Tibial nerve (tissue), 4 donors: ENCODE results near the gene RIPPLY3. TPM values are rescaled to one million over a fixed set of nuclear protein-coding genes. Genes with fewer than 3 reads are reported as not detected.

ENCODE experiments used
- DNase-seq, 2 donors: peaks; one replicate each; pipeline ENCODE4 v3.0.0-alpha.2; 2019; ENCODE audit warnings: low spot score in 2 of 2
- H3K27ac ChIP-seq, 4 donors: fragments of 200-600 bp; sonication (generic) in 3 of 4; one replicate each; pipeline ENCODE4 v1.5.1; 2017 to 2019; ENCODE audit warnings: mild to moderate bottlenecking in 1 of 4
- H3K27me3 ChIP-seq, 2 donors: fragments of 200-600 bp; sonication (generic) in 1 of 2; one replicate each; pipeline versions ENCODE4 v1.5.1 to v1.6.0; 2017 to 2019
- H3K36me3 ChIP-seq, 3 donors: fragments of 200-600 bp; sonication (generic); one replicate each; pipeline ENCODE4 v1.5.1; 2018 to 2019
- H3K4me1 ChIP-seq, 4 donors: fragments of 200-600 bp; sonication (generic) in 3 of 4; one replicate each; pipeline ENCODE4 v1.5.1; 2017 to 2019
- H3K4me3 ChIP-seq, 4 donors: fragments of 200-600 bp; sonication (generic) in 3 of 4; one replicate each; pipeline ENCODE4 v1.5.1; 2017 to 2019; ENCODE audit warnings: mild to moderate bottlenecking in 1 of 4, moderate library complexity in 1 of 4
- H3K9me3 ChIP-seq, 4 donors: fragments of 200-600 bp; sonication (generic) in 3 of 4; one replicate each; pipeline ENCODE4 v1.5.1; 2017 to 2019
- EP300 ChIP-seq, 2 donors: sonication (generic); formaldehyde crosslinking; IDR thresholded peaks; one replicate each; pipeline ENCODE4 v1.6.1; 2017; ENCODE audit warnings: antibody characterized with exemption in 2 of 2, mild to moderate bottlenecking in 1 of 2
- POLR2A ChIP-seq, 2 donors: fragments of 450-650 bp; IDR thresholded peaks; one replicate each; pipeline ENCODE4 v1.6.1; 2017; ENCODE audit warnings: antibody characterized with exemption in 2 of 2, mild to moderate bottlenecking in 2 of 2, moderate library complexity in 2 of 2
- WGBS, 2 donors: methylation state at CpG; one replicate each; pipeline ENCODE4 v1.1.5; 2018; 5-methylcytosine and 5-hydroxymethylcytosine counted together
- total RNA-seq, 4 donors: library from RNA; depleted of rRNA; stranded (reverse); fragments of >200 nt; gene quantifications; one replicate each; pipeline ENCODE4 v1.1.0, GENCODE V29; 2016
- TF ChIP-seq, protein P1 (sequence below), 5 experiments: fragments of 200-600 bp in 3 of 5; fragments of 450-650 bp in 2 of 5; sonication (generic) in 3 of 5; IDR thresholded peaks; one replicate each; pipeline ENCODE4 v1.5.1; 2016 to 2019; ENCODE audit warnings: antibody characterized with exemption in 5 of 5, mild to moderate bottlenecking in 3 of 5, moderate library complexity in 2 of 5

RIPPLY3 gene, protein sequence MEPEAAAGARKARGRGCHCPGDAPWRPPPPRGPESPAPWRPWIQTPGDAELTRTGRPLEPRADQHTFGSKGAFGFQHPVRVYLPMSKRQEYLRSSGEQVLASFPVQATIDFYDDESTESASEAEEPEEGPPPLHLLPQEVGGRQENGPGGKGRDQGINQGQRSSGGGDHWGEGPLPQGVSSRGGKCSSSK
- not detected for total RNA-seq

DNA sequence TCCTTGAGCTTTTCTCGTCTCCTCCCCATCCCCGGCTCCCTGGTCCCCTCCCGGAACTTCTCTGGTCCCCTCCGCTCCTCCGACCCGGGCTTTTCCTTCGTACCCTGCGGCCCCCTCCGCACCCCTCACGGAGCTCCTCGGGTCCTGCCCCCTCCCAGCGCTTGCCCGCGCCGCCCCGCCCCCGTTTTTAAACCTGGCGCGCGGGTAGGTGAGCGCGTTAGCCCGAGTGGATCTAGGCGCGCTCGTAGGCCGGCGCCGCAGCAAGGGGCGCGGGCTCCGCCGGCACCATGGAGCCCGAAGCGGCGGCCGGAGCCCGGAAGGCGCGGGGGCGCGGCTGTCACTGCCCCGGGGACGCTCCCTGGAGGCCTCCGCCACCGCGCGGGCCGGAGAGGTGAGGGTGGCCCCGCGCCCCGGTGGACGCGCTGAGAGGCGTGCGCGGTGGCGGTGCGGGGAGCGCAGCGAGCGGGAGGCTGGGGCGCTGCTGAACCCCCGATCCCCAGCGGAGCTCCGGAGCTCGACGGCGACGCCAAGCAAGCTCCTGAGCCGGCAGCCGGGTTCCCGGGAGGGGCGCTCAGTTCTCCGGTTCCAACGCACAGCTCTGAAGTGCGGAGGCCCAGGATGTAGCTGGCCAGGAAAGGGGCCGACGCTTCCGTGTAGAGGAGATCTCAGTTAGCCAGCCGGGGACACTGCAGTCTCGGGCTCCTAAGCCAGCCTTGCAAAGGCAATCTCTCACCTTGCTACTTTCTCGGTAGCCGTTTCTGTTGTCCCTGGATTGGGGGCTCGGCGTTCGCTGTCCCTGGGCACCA, at the start of gene RIPPLY3:
Gene RIPPLY3, plus strand, starts transcription at position 217 of the 806 bp plus-strand sequence. Its CDS starts 71 bp downstream, at position 288.
- DNase-seq, result no peak
- WGBS, 2 donors, result 3 to 6% methylated on average over 30 to 54 of the region's 87 CpGs
- Histone ChIP-seq H3K4me1 (peaks cover 0 to 27% (median 5%) of the 10 kb centered on the region in 4 donors), H3K36me3 (no peaks in the 10 kb centered on the region), H3K27ac (no peak within 1 kb of the TSS), H3K9me3 (no peaks in the 10 kb centered on the region), H3K4me3 (peak within 1 kb of the TSS; percentile 5 to 43 (median 28)), H3K27me3 (peaks cover 3 to 54% of the 10 kb centered on the region in 2 donors)
- TF ChIP-seq EP300 (IDR thresholded peaks at IDR 0.05), result no peak
- no peak for TF ChIP-seq POLR2A (IDR thresholded peaks at IDR 0.05)
- TF ChIP-seq, protein P1, sequence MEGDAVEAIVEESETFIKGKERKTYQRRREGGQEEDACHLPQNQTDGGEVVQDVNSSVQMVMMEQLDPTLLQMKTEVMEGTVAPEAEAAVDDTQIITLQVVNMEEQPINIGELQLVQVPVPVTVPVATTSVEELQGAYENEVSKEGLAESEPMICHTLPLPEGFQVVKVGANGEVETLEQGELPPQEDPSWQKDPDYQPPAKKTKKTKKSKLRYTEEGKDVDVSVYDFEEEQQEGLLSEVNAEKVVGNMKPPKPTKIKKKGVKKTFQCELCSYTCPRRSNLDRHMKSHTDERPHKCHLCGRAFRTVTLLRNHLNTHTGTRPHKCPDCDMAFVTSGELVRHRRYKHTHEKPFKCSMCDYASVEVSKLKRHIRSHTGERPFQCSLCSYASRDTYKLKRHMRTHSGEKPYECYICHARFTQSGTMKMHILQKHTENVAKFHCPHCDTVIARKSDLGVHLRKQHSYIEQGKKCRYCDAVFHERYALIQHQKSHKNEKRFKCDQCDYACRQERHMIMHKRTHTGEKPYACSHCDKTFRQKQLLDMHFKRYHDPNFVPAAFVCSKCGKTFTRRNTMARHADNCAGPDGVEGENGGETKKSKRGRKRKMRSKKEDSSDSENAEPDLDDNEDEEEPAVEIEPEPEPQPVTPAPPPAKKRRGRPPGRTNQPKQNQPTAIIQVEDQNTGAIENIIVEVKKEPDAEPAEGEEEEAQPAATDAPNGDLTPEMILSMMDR (IDR thresholded peaks at IDR 0.05), result no peak

DNA sequence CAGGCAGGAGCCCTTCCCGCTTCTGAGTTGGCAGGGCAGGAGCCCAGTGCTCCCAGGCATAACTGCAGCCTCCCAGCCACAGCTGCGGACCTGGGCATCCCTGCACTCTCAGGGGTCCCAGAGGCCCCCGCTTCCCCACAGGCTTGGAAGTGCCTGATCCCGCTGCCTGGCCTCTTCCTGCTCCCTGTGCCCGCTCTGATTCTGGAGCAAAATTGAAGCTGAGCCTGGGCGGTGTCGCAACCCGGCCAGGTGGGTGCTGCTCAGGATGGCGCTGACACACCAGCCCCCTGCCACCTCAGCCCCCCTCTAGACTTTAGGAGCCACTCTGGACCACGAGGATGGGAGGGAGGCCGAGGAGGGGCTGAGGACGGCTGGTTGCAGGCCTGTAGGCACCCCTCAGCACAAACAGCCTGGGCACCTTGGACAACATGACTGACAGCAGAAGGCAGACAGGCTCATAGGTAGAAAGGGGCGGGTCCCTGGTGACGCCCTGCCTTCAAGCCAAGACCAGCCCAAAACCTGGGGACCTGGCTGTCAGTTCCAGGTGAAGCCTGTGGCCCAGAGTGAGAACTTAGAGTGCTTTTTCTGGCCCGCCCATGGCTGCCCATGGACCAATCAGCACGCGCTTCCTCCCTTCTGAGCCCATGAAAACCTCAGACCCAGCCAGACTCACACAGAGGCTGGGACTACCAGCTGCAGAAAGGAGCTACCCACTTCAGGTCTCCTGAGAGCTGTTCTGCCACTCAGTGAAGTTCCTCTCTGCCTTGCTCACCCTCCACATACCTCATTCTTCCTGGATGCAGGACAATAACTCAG, 47.3 kb upstream of the RIPPLY3 start:
- TF ChIP-seq POLR2A (IDR thresholded peaks at IDR 0.05) (no peak), EP300 (IDR thresholded peaks at IDR 0.05) (no peak)
- TF ChIP-seq, protein P1 (IDR thresholded peaks at IDR 0.05), result no peak
- WGBS, 2 donors, result 88 to 93% methylated on average over 17 of the region's 17 CpGs
- Histone ChIP-seq H3K27me3 (no peaks in the 10 kb centered on the region), H3K36me3 (peaks cover 0 to 75% (median 0%) of the 10 kb centered on the region in 3 donors), H3K9me3 (no peaks in the 10 kb centered on the region), H3K27ac (no peak overlapping the region), H3K4me1 (no peaks in the 10 kb centered on the region), H3K4me3 (no peak overlapping the region)
- no peak for DNase-seq

DNA sequence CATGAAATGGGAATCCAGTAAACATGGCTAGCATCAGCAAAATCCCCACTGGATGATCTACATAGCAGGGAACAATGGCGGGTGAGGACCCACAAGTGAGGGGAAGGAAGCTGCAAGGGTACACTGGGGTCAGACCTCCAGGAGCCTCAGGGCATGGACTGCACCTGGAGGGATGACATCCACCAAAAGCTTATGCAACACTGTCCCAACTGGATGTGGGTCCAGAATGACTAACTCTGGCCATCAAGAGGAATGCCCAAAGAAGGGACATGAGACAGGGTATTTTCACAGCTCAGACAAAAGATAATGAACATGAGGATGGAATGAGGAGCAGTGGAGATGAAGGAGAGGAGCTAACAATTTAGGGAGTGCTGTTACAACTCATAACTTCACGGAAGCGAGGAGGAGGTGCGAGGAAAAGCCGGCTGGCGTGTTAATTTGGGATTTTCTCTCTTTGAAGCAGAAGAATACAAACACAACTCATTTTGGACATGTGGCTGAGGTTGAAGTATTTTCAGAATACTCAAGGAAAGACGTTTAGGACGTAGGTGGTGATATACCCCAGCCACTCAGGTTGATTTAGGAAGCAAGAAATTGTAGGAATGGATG, 45.7 kb upstream of the RIPPLY3 start:
- no peak overlapping the region for H3K4me3 ChIP-seq
- TF ChIP-seq POLR2A (IDR thresholded peaks at IDR 0.05) (no peak), EP300 (IDR thresholded peaks at IDR 0.05) (no peak)
- no peak for DNase-seq
- H3K36me3 ChIP-seq, result peaks cover 0 to 62% (median 0%) of the 10 kb centered on the region in 3 donors
- WGBS, 2 donors, result 92 to 94% methylated on average over 8 of the region's 8 CpGs
- H3K9me3 ChIP-seq, result no peaks in the 10 kb centered on the region
- H3K4me1 ChIP-seq, result peaks cover 0 to 10% (median 6%) of the 10 kb centered on the region in 4 donors
- no peak overlapping the region for H3K27ac ChIP-seq
- no peaks in the 10 kb centered on the region for H3K27me3 ChIP-seq

DNA sequence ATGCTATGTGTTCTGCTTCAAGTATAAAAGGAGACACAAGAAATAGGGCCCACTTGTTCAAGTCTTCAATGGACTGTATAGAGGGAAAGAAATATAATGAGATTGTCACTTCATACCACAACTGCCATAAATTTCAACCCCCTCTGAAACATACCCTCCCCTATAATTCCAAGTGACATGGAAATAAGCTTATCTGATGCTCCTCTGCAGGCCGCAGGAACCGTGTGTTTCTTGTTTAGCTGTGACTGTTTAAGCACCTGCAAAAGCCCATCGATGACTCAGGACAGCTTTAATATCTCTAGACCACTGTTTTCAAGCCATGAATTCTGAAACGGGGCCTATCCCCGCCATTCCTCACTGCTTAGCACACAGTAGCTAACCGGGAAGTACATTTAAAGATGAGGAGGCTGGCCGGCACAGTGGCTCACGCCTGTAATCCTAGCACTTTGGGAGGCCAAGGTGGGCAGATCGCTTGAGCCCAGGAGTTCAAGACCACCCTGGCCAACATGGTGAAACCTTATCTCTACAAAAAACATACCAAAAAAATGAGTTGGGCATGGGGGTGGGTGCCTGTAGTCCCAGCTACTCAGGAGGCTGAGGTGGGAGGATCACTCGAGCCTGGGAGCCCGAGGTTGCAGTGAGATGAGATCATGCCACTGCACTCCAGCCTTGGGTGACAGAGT, 44.3 kb upstream of the RIPPLY3 start:
- Histone ChIP-seq H3K36me3 (peaks cover 0 to 47% (median 0%) of the 10 kb centered on the region in 3 donors), H3K9me3 (no peaks in the 10 kb centered on the region), H3K27me3 (no peaks in the 10 kb centered on the region), H3K4me3 (no peak overlapping the region), H3K27ac (no peak overlapping the region), H3K4me1 (peaks cover 0 to 18% (median 6%) of the 10 kb centered on the region in 4 donors)
- no peak for DNase-seq
- 89 to 90% methylated on average over 11 of the region's 11 CpGs for WGBS, 2 donors
- TF ChIP-seq EP300 (IDR thresholded peaks at IDR 0.05) (no peak), POLR2A (IDR thresholded peaks at IDR 0.05) (no peak)
- TF ChIP-seq, protein P1 (IDR thresholded peaks at IDR 0.05), result no peak

DNA sequence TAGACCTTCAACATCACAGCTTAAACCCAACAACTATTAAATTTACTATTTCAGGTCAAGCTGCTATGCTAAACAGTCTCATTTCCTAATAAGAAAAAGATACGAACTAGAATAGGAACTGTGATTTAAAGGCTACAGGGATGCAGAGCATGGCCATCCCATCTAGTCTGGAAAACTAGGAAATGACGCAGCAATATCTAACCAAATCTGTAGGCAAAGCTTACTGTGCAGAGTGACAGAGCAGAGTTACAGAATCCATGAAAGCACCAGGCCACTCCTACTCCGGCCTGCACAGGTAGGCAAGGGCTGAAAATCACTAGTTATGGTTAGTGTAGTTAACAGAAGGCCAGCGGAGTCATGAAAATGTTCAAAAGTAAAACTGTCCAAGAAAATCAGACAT, 42.1 kb upstream of the RIPPLY3 start:
- no peaks in the 10 kb centered on the region for H3K9me3 ChIP-seq
- no peaks in the 10 kb centered on the region for H3K27me3 ChIP-seq
- H3K36me3 ChIP-seq, result peaks cover 0 to 30% (median 0%) of the 10 kb centered on the region in 3 donors
- no peak overlapping the region for H3K27ac ChIP-seq
- no peak for DNase-seq
- no peak overlapping the region for H3K4me3 ChIP-seq
- 80 to 91% methylated on average over 4 of the region's 4 CpGs for WGBS, 2 donors
- H3K4me1 ChIP-seq, result peaks cover 0 to 19% (median 6%) of the 10 kb centered on the region in 4 donors
- TF ChIP-seq EP300 (IDR thresholded peaks at IDR 0.05) (no peak), POLR2A (IDR thresholded peaks at IDR 0.05) (no peak)
- TF ChIP-seq, protein P1 (IDR thresholded peaks at IDR 0.05), result no peak
